GM19467 (cell line): ENCODE measurements around the gene MRO.

ENCODE experiments used
- ATAC-seq: cut with Tn5 transposase; IDR thresholded peaks from one replicate; pipeline ENCODE4 v1.9.1; 2021; ENCODE audit warnings: mild to moderate bottlenecking, moderate library complexity; ENCODE audit not compliant: unreplicated experiment

The MRO gene

DNA sequence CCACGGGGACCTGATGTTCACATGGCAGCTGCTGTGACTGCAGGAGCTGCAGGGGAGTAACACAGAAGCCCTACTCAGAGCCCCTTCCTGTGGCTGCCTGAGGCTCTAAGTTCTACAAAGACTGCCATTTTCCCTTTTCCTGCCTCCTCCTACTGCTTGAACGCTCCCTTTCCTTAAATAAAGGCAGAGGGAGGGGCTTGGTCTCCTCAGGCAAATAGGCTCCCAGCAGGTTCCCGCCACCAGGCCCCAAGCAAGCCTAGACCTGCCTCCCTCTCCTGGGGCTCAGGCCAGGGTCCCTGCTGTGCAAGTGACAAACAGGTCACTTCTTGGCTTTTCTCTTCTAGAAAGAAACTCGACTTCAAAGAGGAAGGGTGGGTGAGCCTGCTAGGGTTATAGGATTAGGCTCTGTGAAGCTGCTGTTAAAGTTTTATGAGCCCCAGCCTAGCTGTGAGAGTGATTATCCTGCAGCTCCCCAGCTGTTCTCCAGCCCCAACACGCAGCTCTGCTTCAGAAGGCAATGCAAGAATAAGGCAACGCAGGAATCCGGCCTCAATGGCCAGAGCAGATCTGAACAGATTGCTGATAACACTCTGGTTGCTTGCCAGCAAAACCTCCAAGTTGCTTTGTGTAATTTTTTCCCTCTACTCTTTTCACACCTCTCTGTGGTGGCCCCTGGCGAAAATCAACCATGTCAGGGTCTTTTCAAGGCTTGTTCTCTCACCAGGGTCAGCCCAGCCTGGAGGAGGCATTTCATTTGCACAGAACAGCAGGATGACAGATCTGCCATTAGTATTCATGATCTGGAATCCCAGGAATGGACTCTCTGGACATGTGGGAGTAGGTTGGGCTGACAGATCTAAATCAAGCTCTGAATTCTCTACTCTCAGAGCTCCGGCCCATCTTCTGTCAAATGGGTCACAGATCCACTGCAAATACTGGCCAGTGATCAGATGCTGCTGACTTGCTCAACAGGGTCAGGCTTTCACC is 71.3 kb downstream of the MRO start:
- ATAC-seq: no peak

DNA sequence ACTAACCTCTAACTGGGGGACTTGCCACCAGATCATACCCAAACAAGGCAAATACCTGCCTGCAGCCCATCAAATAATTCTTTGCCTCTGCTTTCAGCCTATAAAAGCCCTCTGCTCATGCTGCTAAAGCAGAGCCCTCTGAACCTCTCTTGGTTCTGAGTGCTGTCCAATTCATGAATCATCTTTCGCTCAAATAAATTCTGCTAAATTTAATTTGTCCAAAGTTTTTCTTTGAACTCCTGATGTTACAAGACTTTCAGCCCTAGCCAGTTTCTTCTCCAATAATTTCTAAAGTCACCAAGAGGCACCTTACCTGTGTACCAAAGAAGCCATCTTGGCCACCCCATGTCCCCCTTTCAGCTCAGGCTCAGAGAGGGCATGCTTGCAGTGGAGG is 72.0 kb downstream of the MRO start:
- no peak for ATAC-seq

DNA sequence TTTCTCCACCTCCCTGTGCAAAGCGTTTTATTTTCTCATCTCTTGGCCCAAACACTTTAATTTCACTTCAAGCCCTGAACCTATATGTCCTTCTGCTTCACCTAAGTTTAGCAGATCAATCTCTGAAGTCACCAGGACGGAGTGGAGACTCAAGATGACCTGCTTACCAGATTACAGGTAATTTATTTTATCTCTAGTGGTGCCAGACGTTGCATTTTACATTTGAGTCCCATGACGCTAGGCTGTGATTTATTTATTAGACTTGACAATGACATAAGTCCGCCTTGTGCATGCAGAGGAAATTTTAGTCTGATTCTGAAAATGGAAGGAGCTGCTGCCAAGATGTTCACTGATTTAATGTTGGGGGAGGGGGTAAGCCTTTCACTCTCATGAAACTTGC is 73.9 kb downstream of the MRO start:
- no peak for ATAC-seq
